WERI-Rb-1 (cell line): ENCODE data around the gene BCO1.

ENCODE experiments used
- DNase-seq: peaks from one replicate; pipeline ENCODE4 v3.0.0-alpha.2; 2020
- H3K27ac ChIP-seq: fragments of 250-450 bp; sonication (Bioruptor Pico); 2 replicates; pipeline ENCODE4 v1.5.1; 2020; ENCODE audit warnings: mild to moderate bottlenecking, moderate library complexity
- H3K27me3 ChIP-seq: fragments of 250-450 bp; sonication (Bioruptor Pico); 2 replicates; pipeline ENCODE4 v1.5.1; 2021; ENCODE audit warnings: mild to moderate bottlenecking, low read depth, moderate library complexity; ENCODE audit not compliant: insufficient read depth, severe bottlenecking
- H3K36me3 ChIP-seq: fragments of 250-450 bp; sonication (Bioruptor Pico); 2 replicates; pipeline ENCODE4 v1.5.1; 2020; ENCODE audit warnings: mild to moderate bottlenecking, moderate library complexity
- H3K4me3 ChIP-seq: 2 replicates; pipeline ENCODE4 v1.5.1; 2011; ENCODE audit warnings: low read depth, mild to moderate bottlenecking, control low read depth, low read length
- H3K9me3 ChIP-seq: fragments of 250-450 bp; sonication (Bioruptor Pico); 2 replicates; pipeline ENCODE4 v1.5.1; 2021; ENCODE audit warnings: mild to moderate bottlenecking, moderate library complexity; ENCODE audit not compliant: severe bottlenecking
- TF ChIP-seq, protein P1 (sequence below): IDR thresholded peaks from 2 replicates; pipeline ENCODE4 v1.5.1; 2011; ENCODE audit warnings: low read depth, mild to moderate bottlenecking, control low read depth, inconsistent platforms, low read length

BCO1 gene

DNA sequence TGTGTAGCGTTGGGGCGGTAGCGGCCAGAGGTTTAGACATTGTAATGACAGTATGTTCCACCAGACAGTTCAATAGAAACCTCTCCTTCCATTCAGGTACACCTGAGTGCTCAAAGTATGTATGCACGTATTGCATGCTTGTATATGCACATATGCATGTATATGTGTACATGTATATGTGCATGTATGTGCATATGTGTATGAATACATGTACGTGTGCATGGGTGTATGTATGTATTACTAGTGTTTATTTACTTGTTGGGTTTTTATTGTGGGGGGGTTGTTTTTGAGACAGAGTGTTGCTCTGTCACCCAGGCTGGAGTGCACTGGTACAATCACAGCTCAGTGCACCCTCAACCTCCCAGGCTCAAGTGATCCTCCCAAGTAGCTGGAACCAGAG is 30.0 kb downstream of the BCO1 start:
- H3K9me3 ChIP-seq, result no peaks in the 10 kb centered on the region
- DNase-seq, result no peak
- H3K27ac ChIP-seq, result no peak overlapping the region
- no peaks in the 10 kb centered on the region for H3K36me3 ChIP-seq
- no peaks in the 10 kb centered on the region for H3K27me3 ChIP-seq
- TF ChIP-seq, protein P1, sequence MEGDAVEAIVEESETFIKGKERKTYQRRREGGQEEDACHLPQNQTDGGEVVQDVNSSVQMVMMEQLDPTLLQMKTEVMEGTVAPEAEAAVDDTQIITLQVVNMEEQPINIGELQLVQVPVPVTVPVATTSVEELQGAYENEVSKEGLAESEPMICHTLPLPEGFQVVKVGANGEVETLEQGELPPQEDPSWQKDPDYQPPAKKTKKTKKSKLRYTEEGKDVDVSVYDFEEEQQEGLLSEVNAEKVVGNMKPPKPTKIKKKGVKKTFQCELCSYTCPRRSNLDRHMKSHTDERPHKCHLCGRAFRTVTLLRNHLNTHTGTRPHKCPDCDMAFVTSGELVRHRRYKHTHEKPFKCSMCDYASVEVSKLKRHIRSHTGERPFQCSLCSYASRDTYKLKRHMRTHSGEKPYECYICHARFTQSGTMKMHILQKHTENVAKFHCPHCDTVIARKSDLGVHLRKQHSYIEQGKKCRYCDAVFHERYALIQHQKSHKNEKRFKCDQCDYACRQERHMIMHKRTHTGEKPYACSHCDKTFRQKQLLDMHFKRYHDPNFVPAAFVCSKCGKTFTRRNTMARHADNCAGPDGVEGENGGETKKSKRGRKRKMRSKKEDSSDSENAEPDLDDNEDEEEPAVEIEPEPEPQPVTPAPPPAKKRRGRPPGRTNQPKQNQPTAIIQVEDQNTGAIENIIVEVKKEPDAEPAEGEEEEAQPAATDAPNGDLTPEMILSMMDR, result no peak
- no peak overlapping the region for H3K4me3 ChIP-seq

DNA sequence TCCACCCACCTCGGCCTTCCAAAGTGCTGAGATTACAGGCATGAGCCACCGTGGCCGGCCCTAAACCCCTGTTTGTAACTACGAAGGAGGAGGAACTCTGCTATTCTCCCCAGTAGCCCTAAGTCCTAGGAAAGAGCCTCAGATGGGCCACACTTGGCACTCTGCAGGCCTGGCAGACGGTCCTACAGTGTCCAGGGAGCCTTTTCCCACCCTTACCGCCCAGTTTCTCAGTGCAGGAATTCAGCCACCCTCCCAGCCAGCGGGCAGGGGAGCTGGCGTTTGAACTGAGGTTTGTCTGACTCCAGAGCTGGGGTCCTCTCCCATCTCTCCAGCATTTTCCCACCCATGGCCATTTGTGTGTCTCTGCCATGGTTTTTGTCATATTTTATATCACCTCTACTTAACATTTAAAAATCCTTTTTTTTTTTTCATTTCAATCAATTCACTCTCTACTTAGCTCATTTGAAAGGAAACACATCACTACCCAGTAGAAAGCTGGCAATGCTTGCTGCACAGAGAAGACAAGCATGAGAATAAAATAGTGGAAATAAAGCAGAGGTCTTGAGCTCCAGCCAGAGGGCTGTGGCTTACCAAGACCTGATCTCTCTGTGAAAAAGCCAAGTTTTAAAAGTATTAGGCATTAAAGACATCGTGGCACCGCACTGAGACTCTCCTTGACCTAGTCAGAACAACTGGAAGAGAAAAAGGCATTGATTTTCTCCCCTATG is 34.9 kb downstream of the BCO1 start:
- H3K27me3 ChIP-seq, result no peaks in the 10 kb centered on the region
- H3K4me3 ChIP-seq, result no peak overlapping the region
- no peak for DNase-seq
- no peak overlapping the region for H3K27ac ChIP-seq
- TF ChIP-seq, protein P1, result no peak
- no peaks in the 10 kb centered on the region for H3K36me3 ChIP-seq
- no peaks in the 10 kb centered on the region for H3K9me3 ChIP-seq

DNA sequence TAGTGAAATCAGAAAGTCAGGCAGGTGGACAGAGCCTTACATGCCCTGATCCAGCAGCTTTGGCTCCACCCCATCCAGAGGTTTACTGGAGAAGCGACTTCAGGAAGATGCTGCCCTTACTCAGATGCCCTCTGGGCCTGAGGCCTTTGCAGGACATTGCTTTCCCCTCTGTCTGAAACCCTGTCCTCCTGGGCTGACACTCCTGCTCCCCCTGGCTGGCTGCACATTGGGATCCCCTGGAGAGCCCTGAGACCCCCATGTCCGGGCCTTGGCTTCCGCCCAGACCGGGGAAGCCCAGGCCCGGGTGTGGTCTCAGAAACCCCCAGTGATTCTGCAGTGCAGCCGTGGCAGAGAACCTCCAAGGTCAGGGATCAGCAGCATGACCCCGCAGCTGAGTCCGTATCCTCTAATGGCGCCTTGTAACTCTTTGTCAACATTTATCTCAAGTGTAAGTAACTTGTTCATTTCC is 36.6 kb downstream of the BCO1 start:
- no peak overlapping the region for H3K4me3 ChIP-seq
- H3K27ac ChIP-seq, result no peak overlapping the region
- H3K9me3 ChIP-seq, result no peaks in the 10 kb centered on the region
- no peaks in the 10 kb centered on the region for H3K27me3 ChIP-seq
- H3K36me3 ChIP-seq, result no peaks in the 10 kb centered on the region
- TF ChIP-seq, protein P1, result no peak
- no peak for DNase-seq

DNA sequence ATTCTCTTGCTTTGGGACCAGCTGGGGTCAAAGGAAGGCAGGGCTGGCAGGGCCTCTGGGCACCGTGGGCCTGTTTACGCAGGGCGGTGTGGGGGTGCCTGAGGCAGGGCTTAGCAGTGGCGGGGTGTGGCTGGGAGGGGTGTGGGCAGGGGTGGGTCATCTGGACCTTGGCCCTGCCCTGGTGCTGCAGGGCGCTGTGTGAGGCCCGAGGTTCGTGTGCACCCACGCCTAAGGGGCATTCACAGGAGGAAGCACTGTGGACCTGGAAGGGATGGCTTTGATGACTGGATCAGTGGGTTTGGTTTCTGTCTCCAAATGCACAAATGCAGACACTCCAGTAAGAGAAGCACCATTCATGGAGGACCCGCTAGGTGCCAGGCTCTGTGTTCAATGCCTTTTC is 37.3 kb downstream of the BCO1 start:
- TF ChIP-seq, protein P1, result no peak

DNA sequence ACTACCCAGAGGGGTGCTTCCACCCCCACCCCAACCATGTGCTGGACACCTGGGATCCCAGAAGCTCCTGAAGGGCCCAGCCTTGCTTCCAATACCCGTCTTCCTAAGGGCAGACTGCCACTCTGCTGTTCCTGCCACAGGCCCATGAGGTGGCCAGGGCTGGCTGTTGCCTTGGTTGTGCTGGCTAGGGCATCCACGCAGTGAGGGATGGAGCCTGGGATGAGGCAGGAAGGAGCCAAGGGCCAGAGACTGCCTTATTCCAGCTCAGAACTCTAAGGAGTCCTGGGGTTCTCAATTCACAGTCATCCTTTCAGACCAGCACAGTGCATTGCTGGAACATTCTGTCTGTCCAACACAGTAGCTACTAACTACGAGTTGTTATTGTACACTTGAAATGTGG is 37.8 kb downstream of the BCO1 start:
- Histone ChIP-seq H3K27me3 (no peaks in the 10 kb centered on the region), H3K4me3 (no peak overlapping the region), H3K36me3 (no peaks in the 10 kb centered on the region), H3K27ac (no peak overlapping the region), H3K9me3 (no peaks in the 10 kb centered on the region)
- no peak for DNase-seq
- TF ChIP-seq, protein P1, result no peak

More for the DNA sequence above, 37.3 kb downstream of the BCO1 start:
- Histone ChIP-seq H3K27me3 (no peaks in the 10 kb centered on the region), H3K9me3 (no peaks in the 10 kb centered on the region), H3K4me3 (no peak overlapping the region), H3K27ac (no peak overlapping the region), H3K36me3 (no peaks in the 10 kb centered on the region)
- DNase-seq, result no peak

DNA sequence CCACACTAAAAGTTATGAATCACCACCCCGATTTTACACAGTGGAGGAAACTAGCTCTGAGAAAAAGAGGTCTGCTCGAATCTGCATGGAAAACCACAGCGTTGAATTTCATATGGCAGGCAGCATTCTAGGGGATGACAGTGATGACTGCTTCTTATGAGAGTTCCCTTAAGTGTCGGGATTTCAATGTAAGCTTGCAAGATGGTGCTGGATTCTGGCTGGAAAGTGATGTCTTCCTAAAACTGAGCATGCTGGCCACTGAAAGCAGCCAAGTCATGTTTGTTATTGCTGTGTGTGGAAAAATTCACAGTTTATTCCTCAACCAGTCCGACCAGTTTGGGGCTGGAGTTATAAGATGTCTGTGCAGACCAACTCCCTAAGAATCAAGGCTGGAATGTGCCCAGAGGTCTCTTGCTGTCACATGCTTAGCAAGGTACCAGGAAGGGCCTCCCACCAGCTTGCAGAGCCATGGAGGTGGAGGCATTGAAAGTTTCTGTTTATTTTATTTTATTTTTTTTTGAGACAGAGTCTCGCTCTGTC is 39.1 kb downstream of the BCO1 start:
- Histone ChIP-seq H3K4me3 (no peak overlapping the region), H3K27ac (no peak overlapping the region), H3K9me3 (no peaks in the 10 kb centered on the region), H3K36me3 (no peaks in the 10 kb centered on the region), H3K27me3 (no peaks in the 10 kb centered on the region)
- DNase-seq, result no peak
- TF ChIP-seq, protein P1, result no peak
